Liver (tissue), 9 donors: ENCODE measurements around the gene NXN. TPM values are rescaled to one million over a fixed set of nuclear protein-coding genes. Genes with fewer than 3 reads are reported as not detected.
"Not testable (repeated sequence)": the region's sequence is repeated elsewhere in the genome, so short reads cannot be mapped to it uniquely, and the experiment has no call there.

ENCODE experiments used
- DNase-seq: peaks from one replicate; pipeline ENCODE4 v3.0.0-alpha.2; 2017; ENCODE audit warnings: low spot score
- H3K27ac ChIP-seq, 2 donors: one replicate each; pipeline ENCODE4 v1.7.0; 2013; ENCODE audit warnings: inconsistent platforms in 2 of 2, low read length in 2 of 2, control low read depth in 1 of 2, low read depth in 1 of 2, mild to moderate bottlenecking in 1 of 2
- H3K27me3 ChIP-seq, 4 donors: one replicate each; pipeline versions ENCODE4 v1.6.1 to v1.7.0; 2013; ENCODE audit warnings: low read length in 3 of 4, inconsistent platforms in 1 of 4, mild to moderate bottlenecking in 1 of 4, moderate library complexity in 1 of 4; ENCODE audit not compliant: control insufficient read depth in 4 of 4, insufficient read depth in 4 of 4
- H3K36me3 ChIP-seq, 4 donors: one replicate each; pipeline versions ENCODE4 v1.6.1 to v1.7.0; 2013; ENCODE audit warnings: low read length in 3 of 4, mild to moderate bottlenecking in 3 of 4, low read depth in 1 of 4, moderate library complexity in 1 of 4; ENCODE audit not compliant: control insufficient read depth in 4 of 4, insufficient read depth in 3 of 4
- H3K4me1 ChIP-seq, 4 donors: one replicate each; pipeline versions ENCODE4 v1.6.1 to v1.7.0; 2013; ENCODE audit warnings: low read length in 3 of 4, mild to moderate bottlenecking in 3 of 4, moderate library complexity in 1 of 4; ENCODE audit not compliant: control insufficient read depth in 4 of 4, insufficient read depth in 4 of 4
- H3K4me3 ChIP-seq, 3 donors: one replicate each; pipeline versions ENCODE4 v1.6.1 to v1.7.0; 2013; ENCODE audit warnings: low read length in 3 of 3, control low read depth in 1 of 3, low read depth in 1 of 3, mild to moderate bottlenecking in 1 of 3
- H3K9ac ChIP-seq, 2 donors: one replicate each; pipeline ENCODE4 v1.7.0; 2013; ENCODE audit warnings: low read length in 2 of 2, mild to moderate bottlenecking in 2 of 2, moderate library complexity in 2 of 2, control low read depth in 1 of 2, low read depth in 1 of 2
- H3K9me3 ChIP-seq, 4 donors: one replicate each; pipeline versions ENCODE4 v1.6.1 to v1.7.0; 2013; ENCODE audit warnings: low read length in 3 of 4; ENCODE audit not compliant: control insufficient read depth in 4 of 4
- CTCF ChIP-seq: fragments of 150-350 bp; IDR thresholded peaks from 2 replicates; pipeline ENCODE4 v1.5.1; 2017; ENCODE audit warnings: improper control_type of control experiment, low read depth, low read length; ENCODE audit not compliant: missing input control
- EGR1 ChIP-seq, 2 donors: IDR thresholded peaks; 2 replicates each; pipeline ENCODE4 v1.6.1; 2016 to 2018; ENCODE audit warnings: antibody characterized with exemption in 2 of 2, low read depth in 2 of 2
- FOXA1 ChIP-seq: IDR thresholded peaks from 2 replicates; pipeline ENCODE4 v1.6.1; 2016; ENCODE audit warnings: antibody characterized with exemption
- FOXA2 ChIP-seq: IDR thresholded peaks from 2 replicates; pipeline ENCODE4 v1.6.1; 2016; ENCODE audit warnings: antibody characterized with exemption
- GABPA ChIP-seq, 2 donors: IDR thresholded peaks in 1 of 2; conservative IDR thresholded peaks in 1 of 2; 2 replicates each; pipeline ENCODE4 v1.6.1; 2016; ENCODE audit warnings: antibody characterized with exemption in 2 of 2, mild to moderate bottlenecking in 1 of 2, moderate library complexity in 1 of 2
- HNF4G ChIP-seq: IDR thresholded peaks from 2 replicates; pipeline ENCODE4 v1.6.1; 2016; ENCODE audit warnings: antibody characterized with exemption
- JUND ChIP-seq, 2 donors: IDR thresholded peaks; 2 replicates each; pipeline ENCODE4 v1.6.1; 2016; ENCODE audit warnings: antibody characterized with exemption in 2 of 2
- MAX ChIP-seq: IDR thresholded peaks from 2 replicates; pipeline ENCODE4 v1.6.1; 2016; ENCODE audit warnings: antibody characterized with exemption
- RAD21 ChIP-seq, 2 donors: IDR thresholded peaks; 2 replicates each; pipeline ENCODE4 v1.6.1; 2016; ENCODE audit warnings: antibody characterized with exemption in 2 of 2, mild to moderate bottlenecking in 2 of 2
- RXRA ChIP-seq, 2 donors: IDR thresholded peaks; 2 replicates each; pipeline ENCODE4 v1.6.1; 2017 to 2018; ENCODE audit warnings: antibody characterized with exemption in 2 of 2, mild to moderate bottlenecking in 1 of 2
- ZBTB33 ChIP-seq: IDR thresholded peaks from 2 replicates; pipeline ENCODE4 v1.6.1; 2016; ENCODE audit warnings: antibody characterized with exemption
- WGBS: extraction: QIAGEN DNeasy Blood & Tissue Kit; methylation state at CpG from one replicate; pipeline ENCODE4 v1.1.7; 2013; 5-methylcytosine and 5-hydroxymethylcytosine counted together
- polyA plus RNA-seq, 2 donors: library from polyadenylated mRNA; stranded (reverse) in 1 of 2; unstranded in 1 of 2; fragments of 200-250 nt in 1 of 2; fragments of >200 nt in 1 of 2; fragmentation: Nextera tagmentation in 1 of 2; extraction: Ambion mirVana in 1 of 2; gene quantifications; one replicate each; pipeline versions ENCODE4 v1.2.1 to v1.2.3, GENCODE V29; 2013 to 2015
- total RNA-seq, 2 donors: library from RNA; depleted of rRNA; stranded (reverse); fragments of >200 nt; gene quantifications; one replicate each; pipeline ENCODE4 v1.2.3, GENCODE V29; 2014
- donor health status: healthy.
- donor health status: healthy.
- donor health status: healthy.
- donor health status: healthy.
- donor health status: healthy.

The NXN gene
- total and polyA plus RNA-seq, 4 donors, result 2.3 to 4.5 (median 3.3) TPM

DNA sequence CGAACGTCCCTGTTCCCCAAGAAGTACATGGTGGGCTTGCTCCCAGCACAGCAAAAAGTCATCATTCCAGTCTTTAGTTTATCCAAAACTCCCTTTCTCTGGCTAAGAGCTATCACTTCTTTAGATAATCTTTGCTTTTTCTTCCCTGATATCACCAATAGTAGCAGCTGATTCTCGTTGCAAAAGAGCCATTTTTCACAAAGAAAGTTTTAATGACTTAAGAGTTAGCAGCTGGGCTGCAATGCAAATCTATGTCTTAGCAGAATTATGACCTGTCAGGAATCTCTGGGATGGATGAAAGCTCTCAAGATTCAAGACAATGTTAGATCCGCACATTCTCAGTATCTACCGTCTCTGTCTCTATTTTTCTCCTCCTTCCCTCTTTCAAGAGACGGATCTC, 53.8 kb downstream of the NXN start:
- no peak overlapping the region for H3K27ac ChIP-seq
- 83% methylated on average over 6 of the region's 6 CpGs for WGBS
- peaks cover 0 to 2% (median 0%) of the 10 kb centered on the region in 4 donors for H3K27me3 ChIP-seq
- no peak overlapping the region for H3K4me3 ChIP-seq
- H3K4me1 ChIP-seq, result peaks cover 0 to 5% (median 0%) of the 10 kb centered on the region in 4 donors
- no peaks in the 10 kb centered on the region for H3K36me3 ChIP-seq
- DNase-seq, result no peak
- no peak overlapping the region for H3K9ac ChIP-seq
- TF ChIP-seq RAD21 (IDR thresholded peaks at IDR 0.05), result no peak
- TF ChIP-seq FOXA2, result no peak
- TF ChIP-seq GABPA (IDR thresholded peaks at IDR 0.05 in 1 of 2, conservative IDR thresholded peaks at IDR 0.05 in 1 of 2), result no peak
- no peak for TF ChIP-seq MAX
- TF ChIP-seq FOXA1, result no peak
- H3K9me3 ChIP-seq, result no peaks in the 10 kb centered on the region

- H3K36me3 ChIP-seq, result no peaks in the 10 kb centered on the region
- DNase-seq, result no peak
Measured at GRCh38 chr17:924711-925475, 54.7 kb downstream of the NXN start.

GRCh38 chr17:924306-924705, 55.3 kb downstream of the NXN start:
- not testable (repeated sequence) for H3K36me3 ChIP-seq, H3K4me1 ChIP-seq, H3K27ac ChIP-seq, H3K4me3 ChIP-seq, DNase-seq, H3K9ac ChIP-seq, H3K9me3 ChIP-seq, H3K27me3 ChIP-seq
- 86% methylated on average over 15 of the region's 15 CpGs for whole genome bisulfite sequencing

More at GRCh38 chr17:924711-925475, 54.7 kb downstream of the NXN start:
- Histone ChIP-seq H3K27ac (no peak overlapping the region), H3K9ac (no peak overlapping the region), H3K4me1 (no peaks in the 10 kb centered on the region), H3K9me3 (no peaks in the 10 kb centered on the region), H3K27me3 (peaks cover 0 to 2% (median 0%) of the 10 kb centered on the region in 4 donors), H3K4me3 (no peak overlapping the region)
- TF ChIP-seq ZBTB33 (no peak), HNF4G (no peak), RXRA (IDR thresholded peaks at IDR 0.05) (no peak), CTCF (no peak), EGR1 (IDR thresholded peaks at IDR 0.05; ENCODE audit: low read depth in 2 of 2) (no peak), JUND (IDR thresholded peaks at IDR 0.05) (no peak)
- WGBS, result 82% methylated on average over 15 of the region's 15 CpGs
